Measurements from ENCODE around the gene WDR7. TPM values are rescaled to one million over a fixed set of nuclear protein-coding genes. Genes with fewer than 3 reads are reported as not detected.

WDR7 gene
- total and polyA plus RNA-seq, 9 of the 15 experiments (the other 6 are each of a cell fraction or from before 2014, with no cell fraction given) = 1.4 to 9.4 (median 5.3) TPM

DNA sequence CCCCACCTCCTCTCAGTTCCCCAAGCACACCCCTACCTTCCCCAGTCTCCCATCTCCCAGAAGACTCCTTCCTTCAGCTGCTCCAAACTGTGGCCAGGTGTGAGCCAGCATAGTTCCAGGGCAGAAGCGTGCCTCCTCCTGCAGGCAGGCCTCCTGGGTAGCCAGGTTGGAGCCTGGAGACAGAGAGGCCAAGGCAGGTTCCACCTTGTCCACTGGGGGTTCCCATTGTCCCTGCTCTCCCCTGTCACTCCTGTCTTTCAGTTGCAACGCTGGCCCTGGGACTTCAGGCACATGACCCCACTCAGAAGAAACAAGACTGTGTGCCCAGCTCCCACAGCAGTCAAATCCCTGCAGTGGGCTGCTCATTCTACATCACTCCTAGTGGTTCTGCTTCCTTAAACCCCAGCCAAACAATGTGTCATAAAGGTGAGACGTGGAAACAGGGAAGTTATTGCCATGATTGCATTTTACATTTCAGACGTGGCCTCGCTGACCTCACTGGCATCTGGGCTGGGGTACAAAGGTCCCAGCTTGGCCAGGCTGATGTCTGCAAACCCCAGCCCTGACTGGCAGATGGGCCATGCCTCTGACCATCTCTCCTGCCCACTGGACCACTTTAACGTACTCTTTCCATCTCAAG lies 399.3 kb downstream of the WDR7 start:
- CTCF ChIA-PET (ENCODE audit: low intra/inter-chr PET ratio) = no interaction called here
- TF ChIP-seq ZNF644 (tag; IDR thresholded peaks at IDR 0.05; ENCODE audit: low read depth) (no peak), RBM25 (IDR thresholded peaks at IDR 0.05; ENCODE audit: low read depth, low read length, severe bottlenecking) (peak; percentile 39), GTF2A2 (tag; IDR thresholded peaks at IDR 0.05) (no peak), ZFP36 (IDR thresholded peaks at IDR 0.05; ENCODE audit: low read depth, low read length, partially characterized antibody) (peak; percentile 93), PHB2 (IDR thresholded peaks at IDR 0.05; ENCODE audit: low read depth) (no peak), MYNN (IDR thresholded peaks at IDR 0.05) (no peak), MYNN (CRISPR knock-in tag; IDR thresholded peaks at IDR 0.05) (no peak), FOS (IDR thresholded peaks at IDR 0.05; ENCODE audit: extremely low read depth, insufficient read length) (no peak), ZNF436 (CRISPR knock-in tag; IDR thresholded peaks at IDR 0.05) (0 out of 2 replicates have a peak, but pooled peaks have one; percentile 26), TSC22D4 (tag; IDR thresholded peaks at IDR 0.05) (no peak)
- TF ChIP-seq, protein P1, sequence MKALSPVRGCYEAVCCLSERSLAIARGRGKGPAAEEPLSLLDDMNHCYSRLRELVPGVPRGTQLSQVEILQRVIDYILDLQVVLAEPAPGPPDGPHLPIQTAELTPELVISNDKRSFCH (CRISPR knock-in tag; IDR thresholded peaks at IDR 0.05) = no peak
- TF ChIP-seq, protein P1 (tag; IDR thresholded peaks at IDR 0.05) = no peak
- BruUV-seq (replicated peaks) = no TSS peak
- DNase-seq (ENCODE audit: extremely low read depth in 1 of 4, low spot score in 3 of 4) (no peak), FAIRE-seq (no peak), ATAC-seq (peak; percentile 36; the same call in 1 of the 3 replicates)
- intact Hi-C loops (cut with micrococcal nuclease) = no loop called here
- peaks cover 6% of the 10 kb centered on the region for H4K20me1 ChIP-seq (replicated peaks; ENCODE audit: control insufficient read depth, insufficient read depth, low read length)
- POLR2A ChIA-PET = no interaction called here
- no peak overlapping the region for H3K9ac ChIP-seq (ENCODE audit: insufficient read depth in 1 of 2, low read depth in 2 of 2, low read length in 2 of 2)
- no peak overlapping the region for H3K4me2 ChIP-seq (ENCODE audit: insufficient read depth, low read length)
- in situ Hi-C loops (cut with MboI) = no loop called here
- no peaks in the 10 kb centered on the region for H3K36me3 ChIP-seq (ENCODE audit: control insufficient read depth, insufficient read depth, low read length)
- no peak overlapping the region for H3K27ac ChIP-seq (ENCODE audit: extremely low read depth, low read depth, low read length)
- H2AFZ ChIP-seq (ENCODE audit: low read depth, low read length) = no peak overlapping the region
- H3K9me3 ChIP-seq (replicated peaks; ENCODE audit: control insufficient read depth, insufficient read depth, low read depth, low read length) = no peaks in the 10 kb centered on the region
- H3K79me2 ChIP-seq (ENCODE audit: control insufficient read depth, insufficient read depth, low read length) = no peaks in the 10 kb centered on the region
- H3K4me3 ChIP-seq = no peak overlapping the region
- 17% methylated on average over 5 of the region's 6 CpGs for WGBS (ENCODE audit: insufficient coverage, low coverage, missing lambda C conversion rate)
- peaks cover 10 to 12% of the 10 kb centered on the region in 2 experiments; a peak in 3 of 5 replicates for H3K4me1 ChIP-seq (replicated peaks in 1 of 2; ENCODE audit: control insufficient read depth in 2 of 2, insufficient read depth in 2 of 2, low read length in 2 of 2)
- no peaks in the 10 kb centered on the region for H3K9me1 ChIP-seq (ENCODE audit: control insufficient read depth, insufficient read depth, low read length)
- H3K27me3 ChIP-seq (ENCODE audit: control insufficient read depth in 2 of 2, insufficient read depth in 2 of 2, low read length in 2 of 2) = peaks cover 0 to 26% of the 10 kb centered on the region in 2 experiments; a peak in 2 of 5 replicates

All from K562 (cell line).